DMS 273 treated with DMSO at 0.1 percent for 48 hours (cell line): ENCODE results near the gene PLEKHJ1.
"Not testable (repeated sequence)": the region's sequence is repeated elsewhere in the genome, so short reads cannot be mapped to it uniquely, and the experiment has no call there.

Experiments
- DNase-seq: peaks from one replicate; lab custom pipeline; 2025; lab: John Stamatoyannopoulos, UW

PLEKHJ1 gene

DNA sequence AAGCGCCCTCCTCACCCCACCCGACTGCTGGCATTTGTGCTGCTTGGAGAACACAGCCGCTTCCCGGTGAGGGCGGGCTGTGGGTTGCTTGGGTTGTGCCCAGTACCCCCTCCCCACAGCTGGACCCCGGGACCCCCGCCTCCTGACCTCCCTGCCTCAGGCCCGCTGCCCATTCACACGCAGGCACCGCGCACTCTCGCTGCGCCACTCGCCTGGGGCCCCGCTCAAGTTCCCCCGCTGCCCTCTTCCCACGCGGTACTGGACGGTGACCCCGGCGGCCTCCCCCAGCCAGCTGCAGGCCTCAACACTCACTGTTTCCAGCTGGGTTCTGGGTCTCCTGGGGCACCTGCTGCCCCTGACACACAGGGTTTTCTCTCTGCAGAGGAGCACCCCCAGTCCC lies 16.4 kb downstream of the PLEKHJ1 start:
- no peak for DNase-seq

DNA sequence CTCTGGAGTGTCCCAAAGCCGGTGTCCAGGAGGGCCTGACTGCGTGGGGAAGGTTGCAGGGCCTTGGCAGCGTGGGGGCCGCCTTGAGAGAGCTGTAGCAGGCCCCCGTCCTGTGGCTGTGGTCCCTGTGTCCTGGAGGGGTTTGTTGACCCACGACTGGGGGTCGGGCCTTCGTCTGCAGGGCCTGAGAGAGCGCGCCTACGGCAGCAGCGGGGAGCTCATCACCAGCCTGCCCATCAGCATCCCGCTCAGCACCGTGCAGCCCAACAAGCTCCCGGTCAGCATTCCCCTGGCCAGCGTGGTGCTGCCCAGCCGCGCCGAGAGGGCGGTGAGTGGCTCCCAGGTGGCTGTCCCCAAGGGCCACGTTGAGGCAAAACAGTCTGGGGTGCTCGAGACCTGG lies 18.5 kb downstream of the PLEKHJ1 start:
- no peak for DNase-seq

DNA sequence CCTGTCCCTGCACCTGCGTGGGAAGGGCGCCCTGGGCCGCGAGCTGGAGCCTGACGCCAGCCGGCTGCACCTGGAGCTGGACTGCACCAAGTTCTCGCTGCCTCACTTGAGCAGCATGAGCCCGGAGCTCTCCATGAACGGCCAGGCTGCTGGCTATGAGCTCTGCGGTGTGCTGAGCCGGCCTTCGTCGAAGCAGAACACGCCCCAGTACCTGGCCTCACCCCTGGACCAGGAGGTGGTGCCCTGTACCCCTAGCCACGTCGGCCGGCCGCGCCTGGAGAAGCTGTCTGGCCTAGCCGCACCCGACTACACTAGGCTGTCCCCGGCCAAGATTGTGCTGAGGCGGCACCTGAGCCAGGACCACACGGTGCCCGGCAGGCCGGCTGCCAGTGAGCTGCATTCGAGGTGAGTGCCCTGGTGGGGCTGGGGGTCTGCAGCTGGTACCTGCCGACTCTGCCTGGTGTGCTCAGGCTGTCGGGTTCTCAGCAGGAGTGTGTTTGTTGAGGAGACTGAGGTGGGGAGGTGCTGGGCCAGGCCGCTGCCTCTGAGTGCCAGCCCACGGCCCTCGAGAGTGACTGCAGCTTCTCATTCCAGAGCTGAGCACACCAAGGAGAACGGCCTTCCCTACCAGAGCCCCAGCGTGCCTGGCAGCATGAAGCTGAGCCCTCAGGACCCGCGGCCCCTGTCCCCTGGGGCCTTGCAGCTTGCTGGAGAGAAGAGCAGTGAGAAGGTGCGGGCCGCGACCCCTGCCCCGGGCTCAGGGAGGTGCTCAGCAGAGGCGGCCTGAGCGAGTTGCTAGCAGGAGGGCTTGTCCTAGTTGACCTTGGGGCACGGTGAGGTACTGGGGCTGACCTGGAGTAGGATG lies 19.5 kb downstream of the PLEKHJ1 start:
- DNase-seq = no peak

DNA sequence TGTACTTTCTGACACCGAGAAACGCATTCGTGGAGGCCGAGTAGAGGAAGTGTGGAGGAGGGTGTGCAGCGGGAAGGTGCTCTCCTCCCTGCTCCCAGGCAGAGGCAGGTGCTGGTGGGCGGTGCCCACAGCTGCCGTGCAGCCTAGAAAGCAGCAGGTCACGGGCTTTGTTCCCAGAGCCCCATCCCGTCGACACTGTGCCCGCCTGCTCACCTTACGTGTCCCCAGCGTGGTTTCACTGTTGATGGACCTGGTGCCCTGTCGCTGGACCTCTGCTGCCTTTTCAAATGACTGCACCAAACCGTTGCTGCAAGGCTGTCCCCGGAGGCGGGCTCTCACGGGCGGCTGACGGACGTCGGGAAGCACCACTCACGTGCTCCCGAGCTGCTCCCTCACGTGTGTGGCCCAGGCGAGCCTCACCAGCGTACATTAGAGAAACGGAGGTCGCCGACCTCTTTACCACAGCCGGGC lies 20.8 kb downstream of the PLEKHJ1 start:
- DNase-seq = no peak

- DNase-seq = no peak
Observed at GRCh38 chr19:2214251-2214650, 21.9 kb downstream of the PLEKHJ1 start.

DNA sequence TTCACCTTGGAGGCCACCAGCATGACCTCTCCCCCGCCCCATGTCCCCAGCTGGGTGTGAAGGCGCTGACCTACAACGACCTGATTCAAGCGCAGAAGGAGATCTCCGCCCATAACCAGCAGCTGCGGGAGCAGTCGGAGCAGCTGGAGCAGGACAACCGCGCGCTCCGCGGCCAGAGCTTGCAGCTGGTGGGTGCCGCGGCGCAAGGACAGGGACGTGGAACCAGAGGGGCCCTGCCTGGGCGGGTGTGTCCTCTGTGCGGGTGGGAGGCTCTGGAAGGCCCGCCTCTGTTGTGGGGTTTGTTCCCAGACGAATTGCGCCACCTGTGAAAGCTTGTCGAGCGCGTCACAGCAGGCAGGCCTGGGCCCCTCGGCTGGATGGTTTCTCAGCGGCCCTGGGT lies 22.3 kb downstream of the PLEKHJ1 start:
- DNase-seq = no peak

- DNase-seq = no peak
Observed at GRCh38 chr19:2212861-2213711, 23.0 kb downstream of the PLEKHJ1 start.

DNA sequence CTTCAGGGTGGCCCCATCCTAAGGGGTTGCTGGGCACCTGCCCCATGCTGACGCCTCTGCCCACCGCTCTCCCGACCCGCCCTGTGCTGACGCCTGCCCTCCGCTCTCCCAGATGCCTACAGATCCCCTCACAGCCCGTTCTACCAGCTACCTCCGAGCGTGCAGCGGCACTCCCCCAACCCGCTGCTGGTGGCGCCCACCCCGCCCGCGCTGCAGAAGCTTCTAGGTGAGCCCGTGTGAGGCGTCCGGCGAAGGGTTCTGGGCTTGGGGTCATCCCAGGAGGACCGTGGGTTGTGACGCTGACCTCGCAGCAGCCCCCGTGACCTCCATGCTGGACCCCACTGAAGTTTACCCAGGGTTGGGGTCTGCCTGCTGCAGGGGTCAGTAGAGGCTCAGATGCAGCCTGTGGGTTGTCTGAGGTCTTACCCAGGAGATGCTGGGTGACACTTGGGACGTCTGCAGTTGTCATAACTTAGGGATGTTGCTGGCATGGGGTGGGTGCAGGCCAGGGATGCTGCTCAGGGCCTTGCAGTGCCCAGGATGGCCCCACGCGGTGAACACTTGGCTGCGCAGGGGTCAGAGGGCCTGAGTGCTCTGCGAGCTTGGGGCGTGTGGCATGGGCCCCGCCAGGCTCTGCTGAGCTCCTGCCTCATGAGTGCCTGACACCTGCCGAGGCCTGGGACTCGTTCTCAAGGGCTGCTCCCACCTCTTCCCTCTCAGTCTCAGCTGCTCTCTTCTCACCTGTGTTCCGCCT lies 25.0 kb downstream of the PLEKHJ1 start:
- no peak for DNase-seq

- no peak for DNase-seq
Observed at GRCh38 chr19:2210206-2210605, 25.9 kb downstream of the PLEKHJ1 start.

DNA sequence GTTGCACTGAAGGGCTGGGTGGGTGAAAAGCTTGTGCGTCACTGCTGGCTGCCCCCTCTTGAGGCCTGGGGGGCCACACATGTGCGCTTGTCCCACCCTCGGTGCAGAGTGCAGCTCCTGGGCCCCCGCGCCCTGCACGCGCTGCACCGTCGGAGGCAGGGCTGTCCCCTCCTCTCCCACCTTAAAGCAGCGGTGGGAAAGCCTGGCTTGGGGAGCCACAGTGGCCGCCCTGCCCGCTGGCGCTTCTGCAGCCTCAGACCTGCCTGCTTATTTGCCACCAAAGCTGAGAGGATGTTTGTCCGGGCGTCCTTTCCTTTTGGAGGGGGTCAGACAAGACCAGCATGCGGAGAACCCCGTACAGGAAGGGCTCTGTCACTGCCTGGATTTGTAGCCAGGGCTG lies 26.7 kb downstream of the PLEKHJ1 start:
- no peak for DNase-seq

- DNase-seq = no peak
Observed at GRCh38 chr19:2208975-2209374, 27.2 kb downstream of the PLEKHJ1 start.

GRCh38 chr19:2207991-2208860 lies 27.9 kb downstream of the PLEKHJ1 start:
- no peak for DNase-seq

- DNase-seq = no peak
Observed at GRCh38 chr19:2207008-2207407, 29.1 kb downstream of the PLEKHJ1 start.

DNA sequence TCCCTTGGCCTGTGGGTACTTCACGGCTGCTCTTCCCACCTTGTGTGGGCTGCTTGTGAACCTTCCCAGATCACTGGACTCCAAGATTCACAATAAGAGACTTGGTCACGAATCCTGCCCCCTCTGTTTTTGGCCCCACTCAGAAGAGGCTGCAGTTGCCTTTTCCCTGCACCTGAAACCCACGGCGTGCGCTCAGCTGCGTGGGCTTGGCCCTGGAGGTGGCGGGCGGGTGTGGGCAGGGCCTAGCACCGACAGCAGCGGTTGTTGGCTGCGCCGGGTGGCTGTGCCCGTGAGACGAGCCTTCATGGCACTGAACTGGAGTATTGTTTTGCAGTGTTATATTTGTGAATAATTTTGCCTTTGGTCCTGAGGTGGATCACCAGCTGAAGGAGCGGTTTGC lies 33.8 kb downstream of the PLEKHJ1 start:
- no peak for DNase-seq

DNA sequence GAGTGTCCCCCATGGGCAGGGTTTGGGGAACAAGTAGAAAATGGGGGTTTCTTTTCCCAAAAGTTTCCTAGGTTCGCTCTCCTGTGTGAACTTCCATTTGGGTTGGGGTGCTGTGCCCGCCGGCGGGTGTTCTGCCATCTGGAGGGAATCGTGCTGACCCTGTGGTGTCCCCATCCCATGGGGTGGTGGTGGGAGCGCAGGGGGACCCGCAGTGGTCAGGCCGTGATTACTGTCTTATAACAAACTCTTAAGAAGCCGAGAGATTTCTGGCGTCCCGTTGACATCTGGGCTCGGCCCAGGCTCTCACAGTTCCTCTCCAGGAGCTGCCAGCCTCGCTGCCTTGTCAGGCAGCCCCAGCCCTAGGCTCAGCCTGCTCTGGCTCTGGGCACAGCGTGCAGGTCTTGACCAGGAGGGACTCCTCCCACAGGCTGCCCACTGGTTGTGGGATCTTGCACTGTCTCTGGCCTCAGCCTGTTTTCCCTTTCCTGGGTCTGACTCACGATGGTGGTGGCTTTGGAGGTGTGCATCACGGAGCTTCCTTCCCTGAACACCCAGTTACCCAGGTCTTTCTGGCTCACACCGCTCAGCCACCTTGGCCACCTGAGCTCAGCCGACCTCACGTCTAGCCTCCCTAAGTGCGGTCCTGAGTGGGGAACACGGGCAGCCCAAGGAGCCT lies 34.5 kb downstream of the PLEKHJ1 start:
- DNase-seq = no peak

- not testable (repeated sequence) for DNase-seq
Observed at GRCh38 chr19:2200624-2201294, 35.4 kb downstream of the PLEKHJ1 start.

GRCh38 chr19:2199861-2200623 lies 36.1 kb downstream of the PLEKHJ1 start:
- DNase-seq = no peak

- no peak for DNase-seq
Observed at GRCh38 chr19:2199215-2199614, 36.9 kb downstream of the PLEKHJ1 start.

DNA sequence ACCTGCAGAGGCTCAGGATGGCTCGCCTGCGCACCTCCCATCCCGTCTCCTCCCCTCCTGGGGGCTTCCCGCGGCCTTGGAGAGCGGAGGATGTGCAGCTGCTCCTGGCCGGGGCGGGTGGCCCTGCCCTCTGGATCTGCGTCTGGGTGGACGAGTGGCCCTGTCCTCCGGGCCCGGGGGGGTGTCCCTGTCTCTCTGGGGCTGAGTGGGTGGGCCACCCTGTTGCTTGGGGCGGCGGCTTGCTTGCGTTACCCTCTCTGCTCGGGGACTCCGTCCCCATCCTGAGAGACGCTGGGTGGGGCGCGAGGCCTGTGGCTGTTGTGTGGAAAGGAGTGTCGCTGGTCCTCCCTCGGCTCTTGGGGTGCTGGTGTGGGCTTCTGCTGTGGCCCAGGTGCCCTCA lies 37.8 kb downstream of the PLEKHJ1 start:
- DNase-seq = no peak
